H1 (cell line): Measurements from ENCODE around the gene UBE2E3. TPM values are rescaled to one million over a fixed set of nuclear protein-coding genes. Genes with fewer than 3 reads are reported as not detected.

Experiments used
- CTCF ChIA-PET: fragments of 300-600 bp; sonication (Branson Sonifier 250); formaldehyde crosslinking; loops from one replicate; lab custom pipeline; 2021; ENCODE audit not compliant: partially characterized antibody; lab: Charles Lee
- POLR2A ChIA-PET: fragments of 300-600 bp; sonication (Branson Sonifier 250); formaldehyde crosslinking; loops from one replicate; lab custom pipeline; 2021; ENCODE audit warnings: inconsistent platforms; ENCODE audit not compliant: partially characterized antibody; lab: Charles Lee
- DNase-seq, 2 experiments: peaks; one replicate each; pipeline versions ENCODE4 v3.0.0 to v3.0.0-alpha.2; 2010 to 2022; ENCODE audit warnings: low spot score in 2 of 2, low read depth in 1 of 2, mixed read lengths in 1 of 2
- FAIRE-seq: peaks from 2 replicates; lab custom pipeline; 2011; peaks lifted over from hg19 to GRCh38; lab: Jason Lieb, UNC
- H2AFZ ChIP-seq: 2 replicates; pipeline ENCODE4 v1.8.1; 2012; ENCODE audit warnings: low read length, inconsistent platforms
- H2AK5ac ChIP-seq: 2 replicates; pipeline ENCODE4 v1.6.1; 2013; ENCODE audit warnings: low read depth, low read length
- H2BK120ac ChIP-seq: replicated peaks from 2 replicates; pipeline ENCODE3; 2013; ENCODE audit warnings: low read depth, low read length, inconsistent platforms
- H2BK12ac ChIP-seq: 2 replicates; pipeline ENCODE4 v1.6.1; 2013; ENCODE audit warnings: low read depth, low read length
- H2BK15ac ChIP-seq: 2 replicates; pipeline ENCODE4 v1.6.1; 2013; ENCODE audit warnings: low read length
- H2BK20ac ChIP-seq: 2 replicates; pipeline ENCODE4 v1.6.1; 2013; ENCODE audit warnings: low read length
- H2BK5ac ChIP-seq: 2 replicates; pipeline ENCODE4 v1.6.1; 2013; ENCODE audit warnings: low read depth, low read length
- H3K14ac ChIP-seq: 2 replicates; pipeline ENCODE4 v1.6.1; 2013; ENCODE audit warnings: inconsistent platforms; ENCODE audit not compliant: insufficient read length
- H3K18ac ChIP-seq: 2 replicates; pipeline ENCODE4 v1.6.1; 2013; ENCODE audit warnings: low read length; ENCODE audit errors: extremely low read depth
- H3K23ac ChIP-seq: 2 replicates; pipeline ENCODE4 v1.6.1; 2013; ENCODE audit warnings: inconsistent platforms; ENCODE audit not compliant: insufficient read length
- H3K23me2 ChIP-seq: 2 replicates; pipeline ENCODE4 v1.6.1; 2013; ENCODE audit warnings: low read depth, low read length
- H3K27ac ChIP-seq: 2 replicates; pipeline ENCODE4 v1.6.1; 2011; ENCODE audit warnings: low read depth, low read length, inconsistent platforms
- H3K27me3 ChIP-seq, 4 experiments: replicated peaks in 1 of 4; 1 replicate in 1 of 4; 2 replicates in 3 of 4; pipeline versions ENCODE4 v1.6.1 to v1.8.1; 2011 to 2013; ENCODE audit warnings: low read length in 3 of 4, mild to moderate bottlenecking in 3 of 4, inconsistent platforms in 2 of 4, mixed read lengths in 2 of 4, moderate library complexity in 1 of 4; ENCODE audit not compliant: control insufficient read depth in 3 of 4, insufficient read depth in 3 of 4; ENCODE audit errors: extremely low read depth in 1 of 4
- H3K36me3 ChIP-seq, 4 experiments: 2 replicates each; pipeline versions ENCODE4 v1.6.1 to v1.8.1; 2011 to 2013; ENCODE audit warnings: mild to moderate bottlenecking in 4 of 4, low read length in 3 of 4, moderate library complexity in 2 of 4, control low read depth in 1 of 4, inconsistent platforms in 1 of 4; ENCODE audit not compliant: insufficient read depth in 4 of 4, control insufficient read depth in 2 of 4
- H3K4ac ChIP-seq: replicated peaks from 2 replicates; pipeline ENCODE3; 2013; ENCODE audit warnings: low read length, low read depth, mixed read lengths, inconsistent platforms; ENCODE audit not compliant: insufficient read length
- H3K4me1 ChIP-seq, 4 experiments: replicated peaks in 1 of 4; 1 replicate in 1 of 4; 2 replicates in 3 of 4; pipeline versions ENCODE4 v1.6.1 to v1.8.1; 2011 to 2013; ENCODE audit warnings: low read length in 3 of 4, inconsistent platforms in 2 of 4, mixed read lengths in 1 of 4; ENCODE audit not compliant: insufficient read depth in 4 of 4, control insufficient read depth in 3 of 4
- H3K4me2 ChIP-seq, 2 experiments: 2 replicates each; pipeline versions ENCODE4 v1.6.1 to v1.8.1; 2011 to 2013; ENCODE audit warnings: low read depth in 2 of 2, low read length in 2 of 2, control low read depth in 1 of 2, inconsistent platforms in 1 of 2, mild to moderate bottlenecking in 1 of 2; ENCODE audit not compliant: insufficient read depth in 1 of 2
- H3K4me3 ChIP-seq, 4 experiments: fragments of 200-600, 300-600 bp in 1 of 4; sonication (generic), shearing (Covaris generic), sonication (Bioruptor Twin) in 1 of 4; 2 replicates each; pipeline versions ENCODE4 v1.5.1 to v1.8.1; 2011 to 2016; ENCODE audit warnings: low read length in 4 of 4, low read depth in 3 of 4, control low read depth in 2 of 4, inconsistent platforms in 2 of 4, mild to moderate bottlenecking in 2 of 4, mixed read lengths in 1 of 4, moderate library complexity in 1 of 4; ENCODE audit not compliant: insufficient read depth in 2 of 4; ENCODE audit errors: extremely low read depth in 1 of 4
- H3K56ac ChIP-seq: replicated peaks from 2 replicates; pipeline ENCODE3; 2013; ENCODE audit warnings: low read depth, mild to moderate bottlenecking, mixed read lengths, low read length, inconsistent platforms; ENCODE audit not compliant: insufficient read length
- H3K79me1 ChIP-seq: 2 replicates; pipeline ENCODE4 v1.6.1; 2013; ENCODE audit warnings: low read depth, low read length, control low read depth
- H3K79me2 ChIP-seq, 2 experiments: 2 replicates each; pipeline versions ENCODE4 v1.6.1 to v1.8.1; 2012 to 2013; ENCODE audit warnings: low read length in 2 of 2, mild to moderate bottlenecking in 2 of 2, inconsistent platforms in 1 of 2; ENCODE audit not compliant: insufficient read depth in 2 of 2, control insufficient read depth in 1 of 2
- H3K9ac ChIP-seq, 4 experiments: replicated peaks in 1 of 4; 1 replicate in 1 of 4; 2 replicates in 3 of 4; pipeline versions ENCODE4 v1.6.1 to v1.8.1; 2011 to 2013; ENCODE audit warnings: low read depth in 3 of 4, low read length in 3 of 4, control low read depth in 2 of 4, mild to moderate bottlenecking in 2 of 4, moderate library complexity in 2 of 4, inconsistent platforms in 1 of 4; ENCODE audit errors: extremely low read depth in 1 of 4
- H3K9me3 ChIP-seq, 2 experiments: 2 replicates each; pipeline versions ENCODE4 v1.6.1 to v1.8.1; 2012 to 2013; ENCODE audit warnings: mild to moderate bottlenecking in 2 of 2, moderate library complexity in 2 of 2, control low read depth in 1 of 2, inconsistent platforms in 1 of 2, low read depth in 1 of 2, low read length in 1 of 2, mixed read lengths in 1 of 2; ENCODE audit not compliant: insufficient read depth in 2 of 2
- H4K20me1 ChIP-seq, 2 experiments: replicated peaks in 1 of 2; 2 replicates each; pipeline versions ENCODE3 to v1.8.1; 2011 to 2013; ENCODE audit warnings: inconsistent platforms in 2 of 2, low read length in 2 of 2, mild to moderate bottlenecking in 1 of 2; ENCODE audit not compliant: insufficient read depth in 2 of 2, control insufficient read depth in 1 of 2
- H4K5ac ChIP-seq: 2 replicates; pipeline ENCODE4 v1.6.1; 2013; ENCODE audit warnings: low read length, low read depth, mixed read lengths, inconsistent platforms; ENCODE audit not compliant: insufficient read length
- H4K8ac ChIP-seq: 2 replicates; pipeline ENCODE4 v1.8.0; 2013; ENCODE audit warnings: mild to moderate bottlenecking, moderate library complexity, low read length, inconsistent platforms; ENCODE audit not compliant: insufficient read depth; ENCODE audit errors: extremely low read depth
- H4K91ac ChIP-seq: replicated peaks from 2 replicates; pipeline ENCODE3; 2013; ENCODE audit warnings: low read length, mixed read lengths, inconsistent platforms; ENCODE audit not compliant: insufficient read length
- CEBPB ChIP-seq: IDR thresholded peaks from 2 replicates; pipeline ENCODE4 v1.6.1; 2012; ENCODE audit warnings: low read depth, low read length
- WGBS, 2 experiments: shearing (Covaris generic) in 1 of 2; methylation state at CpG; one replicate each; pipeline versions ENCODE4 v1.1.6 to v1.1.7; 2013 to 2015; ENCODE audit warnings: low lambda C conversion rate in 2 of 2, mixed read lengths in 2 of 2, inconsistent platforms in 1 of 2, low coverage in 1 of 2, missing lambda C conversion rate in 1 of 2; ENCODE audit not compliant: insufficient replicate concordance in 2 of 2, insufficient coverage in 1 of 2, insufficient read length in 1 of 2; ENCODE audit errors: extremely low coverage in 1 of 2, missing lambda C conversion rate in 1 of 2; 5-methylcytosine and 5-hydroxymethylcytosine counted together
- polyA plus RNA-seq, 7 experiments: library from polyadenylated mRNA; depleted of rRNA in 3 of 7; stranded (reverse) in 5 of 7; unstranded in 2 of 7; fragments of >200 nt in 5 of 7; fragments of 200-250 nt in 2 of 7; gene quantifications; 1 replicate in 5 of 7; 2 replicates in 1 of 7; 4 replicates in 1 of 7; pipeline versions ENCODE4 v1.2.1 to v1.2.3, GENCODE V29; 2011 to 2013; ENCODE audit warnings: missing spikeins in 2 of 7, mixed read lengths in 2 of 7
- total RNA-seq: library from RNA; stranded (reverse); fragmentation: NEBNext Ultra II Directional; extraction: Animal tissue kit (Norgen Biotek cat#: 25700); gene quantifications from 2 replicates; pipeline ENCODE4 v1.2.1, GENCODE V29; 2021

The UBE2E3 gene
- total and polyA plus RNA-seq, 2 of the 8 experiments (the other 6 are each of a cell fraction or from before 2014, with no cell fraction given) = 106 to 132 TPM

GRCh38 chr2:180975585-180975984, 4.8 kb upstream of the UBE2E3 start:
- H2AFZ ChIP-seq = no peak overlapping the region
- POLR2A ChIA-PET = no interaction called here
- no peak overlapping the region for H2BK5ac ChIP-seq
- no peak overlapping the region for H4K8ac ChIP-seq
- no peak overlapping the region for H3K4ac ChIP-seq
- no peak overlapping the region for H3K4me3 ChIP-seq
- TF ChIP-seq CEBPB = no peak
- 0 out of 7 replicates have a peak, but pooled peaks cover 0 to 6% (median 0%) of the 10 kb centered on the region in 4 experiments for H3K4me1 ChIP-seq
- H2BK20ac ChIP-seq = no peak overlapping the region
- no peak overlapping the region for H2BK120ac ChIP-seq
- H3K4me2 ChIP-seq = no peak overlapping the region
- H3K36me3 ChIP-seq = no peaks in the 10 kb centered on the region
- no peaks in the 10 kb centered on the region for H3K9me3 ChIP-seq
- no peak overlapping the region for H3K18ac ChIP-seq
- CTCF ChIA-PET = no interaction called here
- H3K23ac ChIP-seq = no peak overlapping the region
- no peak overlapping the region for H3K56ac ChIP-seq
- no peaks in the 10 kb centered on the region for H3K23me2 ChIP-seq
- FAIRE-seq = no peak
- no peak overlapping the region for H2BK15ac ChIP-seq
- no peaks in the 10 kb centered on the region for H3K79me1 ChIP-seq
- H3K14ac ChIP-seq = no peak overlapping the region
- DNase-seq = no peak
- no peak overlapping the region for H4K5ac ChIP-seq
- H3K27ac ChIP-seq = no peak overlapping the region
- H4K20me1 ChIP-seq = no peaks in the 10 kb centered on the region
- H3K27me3 ChIP-seq = no peaks in the 10 kb centered on the region; a peak in 1 of 7 replicates
- 90% methylated on average over 2 of the region's 2 CpGs; no CpG with 5 or more reads in 1 of the 2 experiments for WGBS, 2 experiments
- no peak overlapping the region for H2AK5ac ChIP-seq
- H2BK12ac ChIP-seq = no peak overlapping the region
- no peaks in the 10 kb centered on the region for H3K79me2 ChIP-seq
- H3K9ac ChIP-seq = no peak overlapping the region
- no peak overlapping the region for H4K91ac ChIP-seq
